H1 (cell line): Measurements from ENCODE around the gene MRPL27. TPM values are rescaled to one million over a fixed set of nuclear protein-coding genes. Genes with fewer than 3 reads are reported as not detected.

Experiments
- CTCF ChIA-PET: fragments of 300-600 bp; sonication (Branson Sonifier 250); formaldehyde crosslinking; loops from one replicate; lab custom pipeline; 2021; ENCODE audit not compliant: partially characterized antibody; lab: Charles Lee
- POLR2A ChIA-PET: fragments of 300-600 bp; sonication (Branson Sonifier 250); formaldehyde crosslinking; loops from one replicate; lab custom pipeline; 2021; ENCODE audit warnings: inconsistent platforms; ENCODE audit not compliant: partially characterized antibody; lab: Charles Lee
- DNase-seq, 2 experiments: peaks; one replicate each; pipeline versions ENCODE4 v3.0.0 to v3.0.0-alpha.2; 2010 to 2022; ENCODE audit warnings: low spot score in 2 of 2, low read depth in 1 of 2, mixed read lengths in 1 of 2
- FAIRE-seq: peaks from 2 replicates; lab custom pipeline; 2011; peaks lifted over from hg19 to GRCh38; lab: Jason Lieb, UNC
- H2AFZ ChIP-seq: 2 replicates; pipeline ENCODE4 v1.8.1; 2012; ENCODE audit warnings: low read length, inconsistent platforms
- H2AK5ac ChIP-seq: 2 replicates; pipeline ENCODE4 v1.6.1; 2013; ENCODE audit warnings: low read depth, low read length
- H2BK120ac ChIP-seq: replicated peaks from 2 replicates; pipeline ENCODE3; 2013; ENCODE audit warnings: low read depth, low read length, inconsistent platforms
- H2BK12ac ChIP-seq: 2 replicates; pipeline ENCODE4 v1.6.1; 2013; ENCODE audit warnings: low read depth, low read length
- H2BK15ac ChIP-seq: 2 replicates; pipeline ENCODE4 v1.6.1; 2013; ENCODE audit warnings: low read length
- H2BK20ac ChIP-seq: 2 replicates; pipeline ENCODE4 v1.6.1; 2013; ENCODE audit warnings: low read length
- H2BK5ac ChIP-seq: 2 replicates; pipeline ENCODE4 v1.6.1; 2013; ENCODE audit warnings: low read depth, low read length
- H3K14ac ChIP-seq: 2 replicates; pipeline ENCODE4 v1.6.1; 2013; ENCODE audit warnings: inconsistent platforms; ENCODE audit not compliant: insufficient read length
- H3K18ac ChIP-seq: 2 replicates; pipeline ENCODE4 v1.6.1; 2013; ENCODE audit warnings: low read length; ENCODE audit errors: extremely low read depth
- H3K23ac ChIP-seq: 2 replicates; pipeline ENCODE4 v1.6.1; 2013; ENCODE audit warnings: inconsistent platforms; ENCODE audit not compliant: insufficient read length
- H3K23me2 ChIP-seq: 2 replicates; pipeline ENCODE4 v1.6.1; 2013; ENCODE audit warnings: low read depth, low read length
- H3K27ac ChIP-seq: 2 replicates; pipeline ENCODE4 v1.6.1; 2011; ENCODE audit warnings: low read depth, low read length, inconsistent platforms
- H3K27me3 ChIP-seq, 4 experiments: replicated peaks in 1 of 4; 1 replicate in 1 of 4; 2 replicates in 3 of 4; pipeline versions ENCODE4 v1.6.1 to v1.8.1; 2011 to 2013; ENCODE audit warnings: low read length in 3 of 4, mild to moderate bottlenecking in 3 of 4, inconsistent platforms in 2 of 4, mixed read lengths in 2 of 4, moderate library complexity in 1 of 4; ENCODE audit not compliant: control insufficient read depth in 3 of 4, insufficient read depth in 3 of 4; ENCODE audit errors: extremely low read depth in 1 of 4
- H3K36me3 ChIP-seq, 4 experiments: 2 replicates each; pipeline versions ENCODE4 v1.6.1 to v1.8.1; 2011 to 2013; ENCODE audit warnings: mild to moderate bottlenecking in 4 of 4, low read length in 3 of 4, moderate library complexity in 2 of 4, control low read depth in 1 of 4, inconsistent platforms in 1 of 4; ENCODE audit not compliant: insufficient read depth in 4 of 4, control insufficient read depth in 2 of 4
- H3K4ac ChIP-seq: replicated peaks from 2 replicates; pipeline ENCODE3; 2013; ENCODE audit warnings: low read length, low read depth, mixed read lengths, inconsistent platforms; ENCODE audit not compliant: insufficient read length
- H3K4me1 ChIP-seq, 4 experiments: replicated peaks in 1 of 4; 1 replicate in 1 of 4; 2 replicates in 3 of 4; pipeline versions ENCODE4 v1.6.1 to v1.8.1; 2011 to 2013; ENCODE audit warnings: low read length in 3 of 4, inconsistent platforms in 2 of 4, mixed read lengths in 1 of 4; ENCODE audit not compliant: insufficient read depth in 4 of 4, control insufficient read depth in 3 of 4
- H3K4me2 ChIP-seq, 2 experiments: 2 replicates each; pipeline versions ENCODE4 v1.6.1 to v1.8.1; 2011 to 2013; ENCODE audit warnings: low read depth in 2 of 2, low read length in 2 of 2, control low read depth in 1 of 2, inconsistent platforms in 1 of 2, mild to moderate bottlenecking in 1 of 2; ENCODE audit not compliant: insufficient read depth in 1 of 2
- H3K4me3 ChIP-seq, 4 experiments: fragments of 200-600, 300-600 bp in 1 of 4; sonication (generic), shearing (Covaris generic), sonication (Bioruptor Twin) in 1 of 4; 2 replicates each; pipeline versions ENCODE4 v1.5.1 to v1.8.1; 2011 to 2016; ENCODE audit warnings: low read length in 4 of 4, low read depth in 3 of 4, control low read depth in 2 of 4, inconsistent platforms in 2 of 4, mild to moderate bottlenecking in 2 of 4, mixed read lengths in 1 of 4, moderate library complexity in 1 of 4; ENCODE audit not compliant: insufficient read depth in 2 of 4; ENCODE audit errors: extremely low read depth in 1 of 4
- H3K56ac ChIP-seq: replicated peaks from 2 replicates; pipeline ENCODE3; 2013; ENCODE audit warnings: low read depth, mild to moderate bottlenecking, mixed read lengths, low read length, inconsistent platforms; ENCODE audit not compliant: insufficient read length
- H3K79me1 ChIP-seq: 2 replicates; pipeline ENCODE4 v1.6.1; 2013; ENCODE audit warnings: low read depth, low read length, control low read depth
- H3K79me2 ChIP-seq, 2 experiments: 2 replicates each; pipeline versions ENCODE4 v1.6.1 to v1.8.1; 2012 to 2013; ENCODE audit warnings: low read length in 2 of 2, mild to moderate bottlenecking in 2 of 2, inconsistent platforms in 1 of 2; ENCODE audit not compliant: insufficient read depth in 2 of 2, control insufficient read depth in 1 of 2
- H3K9ac ChIP-seq, 4 experiments: replicated peaks in 1 of 4; 1 replicate in 1 of 4; 2 replicates in 3 of 4; pipeline versions ENCODE4 v1.6.1 to v1.8.1; 2011 to 2013; ENCODE audit warnings: low read depth in 3 of 4, low read length in 3 of 4, control low read depth in 2 of 4, mild to moderate bottlenecking in 2 of 4, moderate library complexity in 2 of 4, inconsistent platforms in 1 of 4; ENCODE audit errors: extremely low read depth in 1 of 4
- H3K9me3 ChIP-seq, 2 experiments: 2 replicates each; pipeline versions ENCODE4 v1.6.1 to v1.8.1; 2012 to 2013; ENCODE audit warnings: mild to moderate bottlenecking in 2 of 2, moderate library complexity in 2 of 2, control low read depth in 1 of 2, inconsistent platforms in 1 of 2, low read depth in 1 of 2, low read length in 1 of 2, mixed read lengths in 1 of 2; ENCODE audit not compliant: insufficient read depth in 2 of 2
- H4K20me1 ChIP-seq, 2 experiments: replicated peaks in 1 of 2; 2 replicates each; pipeline versions ENCODE3 to v1.8.1; 2011 to 2013; ENCODE audit warnings: inconsistent platforms in 2 of 2, low read length in 2 of 2, mild to moderate bottlenecking in 1 of 2; ENCODE audit not compliant: insufficient read depth in 2 of 2, control insufficient read depth in 1 of 2
- H4K5ac ChIP-seq: 2 replicates; pipeline ENCODE4 v1.6.1; 2013; ENCODE audit warnings: low read length, low read depth, mixed read lengths, inconsistent platforms; ENCODE audit not compliant: insufficient read length
- H4K8ac ChIP-seq: 2 replicates; pipeline ENCODE4 v1.8.0; 2013; ENCODE audit warnings: mild to moderate bottlenecking, moderate library complexity, low read length, inconsistent platforms; ENCODE audit not compliant: insufficient read depth; ENCODE audit errors: extremely low read depth
- H4K91ac ChIP-seq: replicated peaks from 2 replicates; pipeline ENCODE3; 2013; ENCODE audit warnings: low read length, mixed read lengths, inconsistent platforms; ENCODE audit not compliant: insufficient read length
- CHD1 ChIP-seq: IDR thresholded peaks from 2 replicates; pipeline ENCODE4 v1.6.1; 2012; ENCODE audit warnings: low read depth, low read length, improper control_type of control experiment
- CTCF ChIP-seq, 3 experiments: IDR thresholded peaks; 1 replicate in 2 of 3; 2 replicates in 1 of 3; pipeline versions ENCODE4 v1.5.1 to v1.6.1; 2011; ENCODE audit warnings: low read length in 3 of 3, mild to moderate bottlenecking in 3 of 3, inconsistent platforms in 2 of 3, low read depth in 1 of 3, moderate library complexity in 1 of 3; ENCODE audit not compliant: insufficient read depth in 1 of 3; ENCODE audit errors: control extremely low read depth in 1 of 3
- TCF12 ChIP-seq: IDR thresholded peaks from 2 replicates; pipeline ENCODE4 v1.6.1; 2011; ENCODE audit warnings: low read depth, mild to moderate bottlenecking, low read length
- WGBS, 2 experiments: shearing (Covaris generic) in 1 of 2; methylation state at CpG; one replicate each; pipeline versions ENCODE4 v1.1.6 to v1.1.7; 2013 to 2015; ENCODE audit warnings: low lambda C conversion rate in 2 of 2, mixed read lengths in 2 of 2, inconsistent platforms in 1 of 2, low coverage in 1 of 2, missing lambda C conversion rate in 1 of 2; ENCODE audit not compliant: insufficient replicate concordance in 2 of 2, insufficient coverage in 1 of 2, insufficient read length in 1 of 2; ENCODE audit errors: extremely low coverage in 1 of 2, missing lambda C conversion rate in 1 of 2; 5-methylcytosine and 5-hydroxymethylcytosine counted together
- polyA plus RNA-seq, 7 experiments: library from polyadenylated mRNA; depleted of rRNA in 3 of 7; stranded (reverse) in 5 of 7; unstranded in 2 of 7; fragments of >200 nt in 5 of 7; fragments of 200-250 nt in 2 of 7; gene quantifications; 1 replicate in 5 of 7; 2 replicates in 1 of 7; 4 replicates in 1 of 7; pipeline versions ENCODE4 v1.2.1 to v1.2.3, GENCODE V29; 2011 to 2013; ENCODE audit warnings: missing spikeins in 2 of 7, mixed read lengths in 2 of 7
- total RNA-seq: library from RNA; stranded (reverse); fragmentation: NEBNext Ultra II Directional; extraction: Animal tissue kit (Norgen Biotek cat#: 25700); gene quantifications from 2 replicates; pipeline ENCODE4 v1.2.1, GENCODE V29; 2021

The MRPL27 gene
- total and polyA plus RNA-seq, 2 of the 8 experiments (the other 6 are each of a cell fraction or from before 2014, with no cell fraction given) = 75.6 to 135 TPM

- Histone ChIP-seq H3K56ac (no peak overlapping the region), H2BK12ac (no peak overlapping the region), H3K4me1 (peaks cover 0 to 6% (median 2%) of the 10 kb centered on the region in 4 experiments; a peak in 3 of 7 replicates), H3K9ac (no peak overlapping the region), H2BK15ac (no peak overlapping the region), H4K91ac (no peak overlapping the region), H2AFZ (no peak overlapping the region), H3K27ac (no peak overlapping the region), H4K8ac (no peak overlapping the region), H3K27me3 (no peaks in the 10 kb centered on the region), H3K4me2 (no peak overlapping the region), H3K14ac (no peak overlapping the region), H2BK120ac (no peak overlapping the region), H4K20me1 (peaks cover 0 to 27% of the 10 kb centered on the region in 2 experiments), H3K79me1 (peaks cover 10% of the 10 kb centered on the region), H2BK5ac (no peak overlapping the region), H2AK5ac (no peak overlapping the region), H4K5ac (no peak overlapping the region), H3K79me2 (peaks cover 0 to 13% of the 10 kb centered on the region in 2 experiments; a peak in 2 of 4 replicates), H3K9me3 (no peaks in the 10 kb centered on the region), H3K23me2 (no peaks in the 10 kb centered on the region), H3K36me3 (peaks cover 9 to 35% (median 24%) of the 10 kb centered on the region in 4 experiments), H2BK20ac (no peak overlapping the region), H3K18ac (no peak overlapping the region), H3K4ac (no peak overlapping the region), H3K4me3 (no peak overlapping the region), H3K23ac (no peak overlapping the region)
- POLR2A ChIA-PET = interaction anchor here (1.1 to 12.4 kb wide), 3 partner anchors 9 to 35 kb away, joined by 3 to 135 read pairs (median 4); no protein-coding TSS in a partner anchor
- no peak for FAIRE-seq
- CTCF ChIA-PET = interaction anchor here (0.6 to 2.2 kb wide), 9 partner anchors 10 to 233 kb away, joined by 3 to 11 read pairs (median 3); no protein-coding TSS in a partner anchor
- WGBS, 2 experiments = 88% methylated on average over 21 of the region's 21 CpGs; no CpG with 5 or more reads in 1 of the 2 experiments
- no peak for TF ChIP-seq TCF12
- TF ChIP-seq CHD1 = no peak
- peak in 2 of 3 experiments; percentile 21 to 22; a peak in 2 of 4 replicates for TF ChIP-seq CTCF (IDR thresholded peaks at IDR 0.05; ENCODE audit: control extremely low read depth in 1 of 3, insufficient read depth in 1 of 3, low read depth in 1 of 3, low read length in 3 of 3)
- DNase-seq = no peak
These were observed 20.0 kb downstream of the MRPL27 start for GRCh38 chr17:50352693-50353599.
